GM12878 (cell line): ENCODE results near the gene EIF2S2. TPM values are rescaled to one million over a fixed set of nuclear protein-coding genes. Genes with fewer than 3 reads are reported as not detected.
A peak's percentile ranks its signal among the peaks of the same experiment; 100 is the strongest.

Source experiments
- ATAC-seq: fragments of 200-7000 bp; cut with Tn5 transposase; 3 replicates; pipeline ENCODE4 v1.9.1; 2020; ENCODE audit warnings: mild to moderate bottlenecking, moderate library complexity
- BruUV-seq: library from RNA; stranded (reverse); fragments of 400-500 nt; replicated peaks from 2 replicates; lab custom pipeline; 2021; lab: Mats Ljungman, UMichigan
- CTCF ChIA-PET: fragments of 300-600 bp; sonication (Branson Sonifier 250); formaldehyde crosslinking; extraction: SDS; loops from one replicate; lab custom pipeline; 2021; ENCODE audit warnings: inconsistent platforms; lab: Yijun Ruan, JAX
- POLR2A ChIA-PET: fragments of 350-600 bp; formaldehyde crosslinking; extraction: SDS; loops from one replicate; lab custom pipeline; 2021; ENCODE audit warnings: inconsistent platforms; lab: Charles Lee
- RAD21 ChIA-PET: fragments of 300-600 bp; sonication (Branson Sonifier 250); formaldehyde crosslinking; loops from one replicate; lab custom pipeline; 2023; ENCODE audit warnings: antibody characterized with exemption; ENCODE audit not compliant: unreplicated experiment; lab: Charles Lee
- SMC1A ChIA-PET: fragments of 300-600 bp; sonication (Branson Sonifier 250); formaldehyde crosslinking; loops from one replicate; lab custom pipeline; 2023; ENCODE audit not compliant: unreplicated experiment, uncharacterized antibody; lab: Charles Lee
- DNase-seq: peaks from one replicate; pipeline ENCODE4 v3.0.0-alpha.2; 2011; ENCODE audit warnings: low read depth, low spot score
- FAIRE-seq: peaks from 3 replicates; lab custom pipeline; 2011; peaks lifted over from hg19 to GRCh38; lab: Jason Lieb, UNC
- H2AFZ ChIP-seq: 2 replicates; pipeline ENCODE4 v1.6.0; 2011; ENCODE audit warnings: low read depth, low read length, control low read depth; ENCODE audit not compliant: control insufficient read depth
- H3K27ac ChIP-seq: 2 replicates; pipeline ENCODE4 v1.5.1; 2011; ENCODE audit warnings: control low read depth; ENCODE audit not compliant: control insufficient read depth, insufficient read depth
- H3K27me3 ChIP-seq, 2 experiments: replicated peaks in 1 of 2; 2 replicates each; pipeline versions ENCODE4 v1.6.0 to v1.6.1; 2011; ENCODE audit warnings: low read length in 1 of 2; ENCODE audit not compliant: control insufficient read depth in 2 of 2, insufficient read depth in 2 of 2
- H3K36me3 ChIP-seq, 2 experiments: 2 replicates each; pipeline ENCODE4 v1.5.1; 2011; ENCODE audit warnings: low read length in 1 of 2; ENCODE audit not compliant: control insufficient read depth in 2 of 2, insufficient read depth in 2 of 2
- H3K4me1 ChIP-seq: 2 replicates; pipeline ENCODE4 v1.6.1; 2011; ENCODE audit warnings: mild to moderate bottlenecking, low read length, moderate library complexity, mixed read lengths; ENCODE audit not compliant: control insufficient read depth, insufficient read depth
- H3K4me2 ChIP-seq: 2 replicates; pipeline ENCODE4 v1.6.0; 2011; ENCODE audit warnings: control low read depth; ENCODE audit not compliant: control insufficient read depth, insufficient read depth
- H3K4me3 ChIP-seq: fragments of 200-600 bp; sonication (generic); 2 replicates; pipeline ENCODE4 v1.5.1; 2016
- H3K79me2 ChIP-seq: 2 replicates; pipeline ENCODE4 v1.6.0; 2011; ENCODE audit warnings: low read length; ENCODE audit not compliant: control insufficient read depth, insufficient read depth
- H3K9ac ChIP-seq: 2 replicates; pipeline ENCODE4 v1.8.0; 2011; ENCODE audit warnings: low read length, control low read depth, mixed read lengths; ENCODE audit not compliant: control insufficient read depth, insufficient read depth
- H3K9me3 ChIP-seq: replicated peaks from 3 replicates; pipeline ENCODE4 v1.5.1; 2011; ENCODE audit warnings: mild to moderate bottlenecking, low read length; ENCODE audit not compliant: control insufficient read depth, insufficient read depth
- H4K20me1 ChIP-seq: 2 replicates; pipeline ENCODE4 v1.6.0; 2011; ENCODE audit not compliant: control insufficient read depth, insufficient read depth
- BMI1 ChIP-seq: fragments of 450-650 bp; IDR thresholded peaks from 2 replicates; pipeline ENCODE4 v1.6.1; 2016; ENCODE audit warnings: mild to moderate bottlenecking, moderate library complexity, borderline replicate concordance
- CEBPZ ChIP-seq: fragments of 150-350 bp; IDR thresholded peaks from 2 replicates; pipeline ENCODE4 v1.6.1; 2016; ENCODE audit warnings: low read depth, low read length
- CHD1 ChIP-seq: IDR thresholded peaks from 2 replicates; pipeline ENCODE4 v1.6.1; 2012; ENCODE audit warnings: low read depth, low read length, improper control_type of control experiment
- EGR1 ChIP-seq, 2 experiments: IDR thresholded peaks; 1 replicate in 1 of 2; 2 replicates in 1 of 2; pipeline ENCODE4 v1.6.1; 2011 to 2012; ENCODE audit warnings: low read depth in 2 of 2, low read length in 2 of 2, borderline replicate concordance in 1 of 2, mild to moderate bottlenecking in 1 of 2, moderate library complexity in 1 of 2
- FOS ChIP-seq: IDR thresholded peaks from 3 replicates; pipeline ENCODE4 v1.6.1; 2011; ENCODE audit warnings: borderline replicate concordance; ENCODE audit not compliant: insufficient read length; ENCODE audit errors: extremely low read depth
- HDGF ChIP-seq: fragments of 450-650 bp; IDR thresholded peaks from 2 replicates; pipeline ENCODE4 v1.6.1; 2016; ENCODE audit warnings: antibody characterized with exemption
- IKZF2 ChIP-seq, 2 experiments: fragments of 450-650 bp; IDR thresholded peaks; 2 replicates each; pipeline ENCODE4 v1.6.1; 2017; ENCODE audit warnings: mild to moderate bottlenecking in 2 of 2, moderate library complexity in 2 of 2
- RUNX3 ChIP-seq: IDR thresholded peaks from 2 replicates; pipeline ENCODE4 v1.6.1; 2012; ENCODE audit warnings: low read length, inconsistent platforms
- ZNF24 ChIP-seq: fragments of 450-650 bp; IDR thresholded peaks from 2 replicates; pipeline ENCODE4 v1.6.1; 2017; ENCODE audit warnings: antibody characterized with exemption, mild to moderate bottlenecking
- ZZZ3 ChIP-seq: IDR thresholded peaks from 2 replicates; pipeline ENCODE4 v1.6.1; 2011; ENCODE audit warnings: low read depth; ENCODE audit not compliant: control insufficient read depth, insufficient read length
- WGBS: methylation state at CpG from one replicate; pipeline ENCODE4 v1.1.6; 2016; ENCODE audit warnings: low lambda C conversion rate; ENCODE audit not compliant: insufficient replicate concordance, insufficient coverage; ENCODE audit errors: missing lambda C conversion rate; 5-methylcytosine and 5-hydroxymethylcytosine counted together
- in situ Hi-C: fragments of 300-500 bp; cut with MboI; formaldehyde crosslinking; loops from 9 replicates; pipeline ENCODE4 v1.14.3; 2018; ENCODE audit warnings: mixed read lengths
- intact Hi-C: fragments of 100-400 bp; cut with micrococcal nuclease; formaldehyde crosslinking; loops from one replicate; pipeline ENCODE4 v1.14.2; 2022; ENCODE audit not compliant: unreplicated experiment
- polyA plus RNA-seq, 11 experiments: library from polyadenylated mRNA; depleted of rRNA in 4 of 11; unstranded in 6 of 11; stranded (reverse) in 5 of 11; fragments of >200 nt; fragmentation: Nextera tagmentation in 4 of 11; fragmentation: Illumina TruSeq in 1 of 11; extraction: Ambion mirVana in 4 of 11; extraction: Trizol in 1 of 11; gene quantifications; 1 replicate in 1 of 11; 2 replicates in 10 of 11; pipeline versions ENCODE4 v1.2.1 to v1.2.3, GENCODE V29; 2011 to 2016; ENCODE audit warnings: inconsistent platforms in 2 of 11, missing spikeins in 2 of 11, low read depth in 1 of 11
- total RNA-seq, 4 experiments: library from RNA; depleted of rRNA in 3 of 4; stranded (reverse); fragments of >200 nt in 3 of 4; fragmentation: Illumina TruSeq in 1 of 4; extraction: Trizol in 1 of 4; gene quantifications; 2 replicates each; pipeline versions ENCODE4 v1.2.1 to v1.2.3, GENCODE V29; 2013 to 2021
- TF ChIP-seq, protein P1 (sequence below): IDR thresholded peaks from 2 replicates; pipeline ENCODE4 v1.6.1; 2011; ENCODE audit warnings: low read depth, mild to moderate bottlenecking, low read length, moderate library complexity, borderline replicate concordance; ENCODE audit errors: extremely low read depth
- TF ChIP-seq, protein P2 (sequence below): fragments of 450-650 bp; IDR thresholded peaks from 2 replicates; pipeline ENCODE4 v1.6.1; 2017; ENCODE audit warnings: low read depth, mild to moderate bottlenecking, moderate library complexity
- TF ChIP-seq, protein P3 (sequence below), 3 experiments: IDR thresholded peaks in 2 of 3; conservative IDR thresholded peaks in 1 of 3; 2 replicates each; pipeline ENCODE4 v1.5.1; 2011; ENCODE audit warnings: low read depth in 3 of 3, low read length in 3 of 3, mild to moderate bottlenecking in 3 of 3, control low read depth in 2 of 3, moderate library complexity in 2 of 3, inconsistent platforms in 1 of 3, mixed read lengths in 1 of 3; ENCODE audit not compliant: control insufficient read depth in 2 of 3, insufficient read depth in 1 of 3; ENCODE audit errors: extremely low read depth in 1 of 3

EIF2S2 gene
- total and polyA plus RNA-seq, 10 of the 15 experiments (the other 5 are each of a cell fraction or from before 2014, with no cell fraction given): 60.2 to 153 (median 84.3) TPM

DNA sequence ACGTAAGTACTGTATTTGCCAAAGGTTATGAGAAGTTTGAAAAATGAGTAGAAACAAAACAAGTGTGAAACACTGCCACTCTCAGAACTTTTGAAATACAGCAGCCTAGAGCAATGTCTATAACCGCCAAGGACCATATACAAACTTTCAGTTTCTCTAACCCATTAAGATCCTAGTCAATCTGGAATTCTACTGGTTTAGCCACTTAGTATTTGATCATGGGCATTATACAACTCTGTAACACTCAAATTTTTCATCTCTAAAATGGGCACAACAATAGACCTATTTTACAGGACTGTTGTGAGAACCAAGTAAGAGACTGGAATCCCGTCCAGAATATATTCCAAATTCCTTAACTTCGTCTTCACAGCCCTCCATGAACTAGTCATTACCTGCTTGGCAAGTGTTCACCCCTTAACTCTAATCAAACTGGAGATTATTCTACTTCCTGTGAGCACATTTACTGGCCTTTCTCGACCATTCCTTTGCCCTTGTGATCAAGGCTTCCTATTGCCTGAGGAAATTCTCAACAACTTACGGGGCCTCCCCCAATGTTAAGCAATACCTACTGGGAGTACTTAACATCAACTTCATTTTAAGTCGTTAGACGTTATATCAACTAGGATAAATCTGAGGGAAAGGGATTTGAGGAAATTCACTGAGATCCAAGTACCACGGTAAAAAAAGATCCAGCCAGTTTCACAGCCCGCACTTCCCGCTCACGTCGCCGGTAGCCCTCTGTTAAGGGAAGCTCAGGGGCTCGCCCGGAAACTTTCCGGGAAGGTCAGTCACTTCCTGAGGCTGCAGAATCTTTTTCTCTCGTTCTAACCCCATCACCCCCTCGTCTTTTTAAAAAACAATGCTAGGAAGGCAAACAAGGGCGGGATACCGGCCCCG lies 1.1 kb downstream of the EIF2S2 start:
- WGBS: 1% methylated on average over 22 of the region's 22 CpGs
- peaks cover 4% of the 10 kb centered on the region for H4K20me1 ChIP-seq
- DNase-seq (no peak), FAIRE-seq (no peak), ATAC-seq (peak; percentile 30)
- H3K9ac ChIP-seq: peak overlapping the region; percentile 100
- BruUV-seq: no TSS peak
- ChIA-PET SMC1A (interaction anchor here (0.7 kb wide), 1 partner anchor 444 kb away, joined by 3 read pairs; the partner anchor contains the start of gene ACTL10), POLR2A (interaction anchor here (0.6 to 3.6 kb wide), 2 partner anchors 118 to 336 kb away, joined by 8 to 25 read pairs; partner anchors contain the start of gene RALY), CTCF (no interaction called here), RAD21 (interaction anchor here (1.6 kb wide), 1 partner anchor 118 kb away, joined by 9 read pairs; the partner anchor contains the start of gene RALY)
- in situ Hi-C loops: no loop called here
- peak overlapping the region; percentile 1; the same call in 1 of the 2 replicates for H2AFZ ChIP-seq
- peak overlapping the region; percentile 92 for H3K27ac ChIP-seq
- intact Hi-C loops: loop anchor here (5.0 kb wide), 1 partner anchor 119 kb away; the partner anchor contains the start of gene RALY
- peaks cover 60% of the 10 kb centered on the region for H3K79me2 ChIP-seq
- no peaks in the 10 kb centered on the region for H3K9me3 ChIP-seq
- peaks cover 4% of the 10 kb centered on the region for H3K4me1 ChIP-seq
- H3K27me3 ChIP-seq: no peaks in the 10 kb centered on the region
- H3K4me3 ChIP-seq: peak overlapping the region; percentile 84
- H3K36me3 ChIP-seq: peaks cover 0 to 8% of the 10 kb centered on the region in 2 experiments; a peak in 1 of 4 replicates
- peak overlapping the region; percentile 92 for H3K4me2 ChIP-seq
- TF ChIP-seq EGR1 (IDR thresholded peaks at IDR 0.05; ENCODE audit: borderline replicate concordance in 1 of 2, low read depth in 2 of 2, low read length in 2 of 2): no peak
- no peak for TF ChIP-seq ZZZ3
- TF ChIP-seq HDGF: no peak
- peak; percentile 43 to 44; a peak in 3 of 4 replicates for TF ChIP-seq IKZF2 (IDR thresholded peaks at IDR 0.05)
- no peak for TF ChIP-seq CHD1
- TF ChIP-seq, protein P1, sequence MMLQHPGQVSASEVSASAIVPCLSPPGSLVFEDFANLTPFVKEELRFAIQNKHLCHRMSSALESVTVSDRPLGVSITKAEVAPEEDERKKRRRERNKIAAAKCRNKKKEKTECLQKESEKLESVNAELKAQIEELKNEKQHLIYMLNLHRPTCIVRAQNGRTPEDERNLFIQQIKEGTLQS: no peak
- 0 out of 2 replicates have a peak, but pooled peaks have one; percentile 16 for TF ChIP-seq ZNF24
- TF ChIP-seq, protein P2, sequence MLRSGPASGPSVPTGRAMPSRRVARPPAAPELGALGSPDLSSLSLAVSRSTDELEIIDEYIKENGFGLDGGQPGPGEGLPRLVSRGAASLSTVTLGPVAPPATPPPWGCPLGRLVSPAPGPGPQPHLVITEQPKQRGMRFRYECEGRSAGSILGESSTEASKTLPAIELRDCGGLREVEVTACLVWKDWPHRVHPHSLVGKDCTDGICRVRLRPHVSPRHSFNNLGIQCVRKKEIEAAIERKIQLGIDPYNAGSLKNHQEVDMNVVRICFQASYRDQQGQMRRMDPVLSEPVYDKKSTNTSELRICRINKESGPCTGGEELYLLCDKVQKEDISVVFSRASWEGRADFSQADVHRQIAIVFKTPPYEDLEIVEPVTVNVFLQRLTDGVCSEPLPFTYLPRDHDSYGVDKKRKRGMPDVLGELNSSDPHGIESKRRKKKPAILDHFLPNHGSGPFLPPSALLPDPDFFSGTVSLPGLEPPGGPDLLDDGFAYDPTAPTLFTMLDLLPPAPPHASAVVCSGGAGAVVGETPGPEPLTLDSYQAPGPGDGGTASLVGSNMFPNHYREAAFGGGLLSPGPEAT: 0 out of 2 replicates have a peak, but pooled peaks have one; percentile 8
- TF ChIP-seq BMI1: no peak
- TF ChIP-seq, protein P3, sequence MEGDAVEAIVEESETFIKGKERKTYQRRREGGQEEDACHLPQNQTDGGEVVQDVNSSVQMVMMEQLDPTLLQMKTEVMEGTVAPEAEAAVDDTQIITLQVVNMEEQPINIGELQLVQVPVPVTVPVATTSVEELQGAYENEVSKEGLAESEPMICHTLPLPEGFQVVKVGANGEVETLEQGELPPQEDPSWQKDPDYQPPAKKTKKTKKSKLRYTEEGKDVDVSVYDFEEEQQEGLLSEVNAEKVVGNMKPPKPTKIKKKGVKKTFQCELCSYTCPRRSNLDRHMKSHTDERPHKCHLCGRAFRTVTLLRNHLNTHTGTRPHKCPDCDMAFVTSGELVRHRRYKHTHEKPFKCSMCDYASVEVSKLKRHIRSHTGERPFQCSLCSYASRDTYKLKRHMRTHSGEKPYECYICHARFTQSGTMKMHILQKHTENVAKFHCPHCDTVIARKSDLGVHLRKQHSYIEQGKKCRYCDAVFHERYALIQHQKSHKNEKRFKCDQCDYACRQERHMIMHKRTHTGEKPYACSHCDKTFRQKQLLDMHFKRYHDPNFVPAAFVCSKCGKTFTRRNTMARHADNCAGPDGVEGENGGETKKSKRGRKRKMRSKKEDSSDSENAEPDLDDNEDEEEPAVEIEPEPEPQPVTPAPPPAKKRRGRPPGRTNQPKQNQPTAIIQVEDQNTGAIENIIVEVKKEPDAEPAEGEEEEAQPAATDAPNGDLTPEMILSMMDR (IDR thresholded peaks at IDR 0.05 in 2 of 3, conservative IDR thresholded peaks at IDR 0.05 in 1 of 3; ENCODE audit: control insufficient read depth in 2 of 3, extremely low read depth in 1 of 3, insufficient read depth in 1 of 3, low read depth in 3 of 3, low read length in 3 of 3): peak in 2 of 3 experiments; percentile 31 to 33; a peak in 3 of 6 replicates
- no peak for TF ChIP-seq CEBPZ
- TF ChIP-seq FOS: no peak
- peak; percentile 45 for TF ChIP-seq RUNX3
